Non-pigmented ciliary epithelial cell (primary cell): Measurements from ENCODE around the gene MERTK.
"Not testable (repeated sequence)": the region's sequence is repeated elsewhere in the genome, so short reads cannot be mapped to it uniquely, and the experiment has no call there.

Experiments used
- DNase-seq: peaks from one replicate; pipeline ENCODE4 v3.0.0-alpha.2; 2010; ENCODE audit warnings: low read depth

MERTK gene

DNA sequence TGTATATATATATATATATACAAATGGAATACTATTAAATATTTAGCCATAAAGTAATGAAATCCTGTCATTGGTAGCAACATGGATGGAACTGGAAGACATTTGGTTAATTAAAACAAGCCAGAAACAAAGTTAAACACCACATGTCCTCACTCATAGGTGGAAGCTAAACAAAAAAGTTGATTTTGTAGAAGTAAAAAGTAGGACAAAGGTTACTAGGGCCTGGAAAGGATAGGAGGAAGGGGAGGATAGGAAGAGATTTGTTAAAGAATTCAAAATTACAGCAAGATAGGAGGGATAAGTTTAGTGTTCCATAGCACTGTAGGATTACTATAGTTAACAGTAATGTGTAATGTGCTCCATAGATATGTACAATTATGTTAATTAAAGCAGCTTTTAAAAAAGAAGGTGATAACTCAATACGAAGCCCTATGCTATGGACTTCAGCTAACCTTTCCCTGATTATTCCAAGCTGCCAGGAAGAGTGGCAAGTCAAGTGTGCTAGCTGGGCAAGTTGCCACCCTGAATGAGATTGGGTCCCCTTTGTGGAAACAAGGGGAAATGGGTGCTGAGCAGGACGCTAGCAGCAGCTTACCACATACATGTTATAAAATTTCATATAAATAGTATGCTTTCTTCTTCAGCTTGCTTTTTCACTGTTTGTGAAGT, 12.3 kb downstream of the MERTK start:
- DNase-seq: no peak

DNA sequence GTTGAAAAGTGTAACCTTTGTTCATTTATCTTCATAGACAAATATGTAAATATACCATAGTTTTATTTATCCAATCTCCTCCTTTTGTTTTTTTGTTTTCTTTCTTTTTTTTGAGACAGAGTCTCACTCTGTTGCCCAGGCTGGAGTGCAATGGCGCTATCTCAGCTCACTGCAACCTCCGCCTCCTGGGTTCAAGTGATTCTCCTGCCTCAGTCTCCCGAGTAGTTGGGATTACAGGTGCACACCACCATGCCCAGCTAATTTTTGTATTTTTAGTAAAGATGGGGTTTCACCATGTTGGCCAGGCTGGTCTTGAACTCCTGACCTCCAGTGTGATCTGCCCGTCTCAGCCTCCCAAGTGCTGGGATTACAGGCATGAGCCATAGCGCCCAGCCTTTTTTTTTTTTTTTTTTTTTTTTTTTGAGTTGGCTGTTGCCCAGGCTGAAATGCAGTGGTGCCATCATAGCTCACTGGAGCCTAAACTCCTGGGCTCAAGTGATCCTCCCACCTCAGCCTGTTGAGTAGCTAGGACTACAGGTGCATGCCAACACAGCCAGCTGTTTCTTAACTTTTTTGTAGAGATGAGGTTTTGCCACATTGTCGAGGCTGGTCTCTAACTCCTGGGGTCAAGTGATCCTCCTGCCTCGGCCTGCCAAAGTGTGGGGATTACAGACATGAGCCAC, 13.0 kb downstream of the MERTK start:
- DNase-seq: not testable (repeated sequence)

GRCh38 chr2:111912547-111912946, 14.1 kb downstream of the MERTK start:
- no peak for DNase-seq

DNA sequence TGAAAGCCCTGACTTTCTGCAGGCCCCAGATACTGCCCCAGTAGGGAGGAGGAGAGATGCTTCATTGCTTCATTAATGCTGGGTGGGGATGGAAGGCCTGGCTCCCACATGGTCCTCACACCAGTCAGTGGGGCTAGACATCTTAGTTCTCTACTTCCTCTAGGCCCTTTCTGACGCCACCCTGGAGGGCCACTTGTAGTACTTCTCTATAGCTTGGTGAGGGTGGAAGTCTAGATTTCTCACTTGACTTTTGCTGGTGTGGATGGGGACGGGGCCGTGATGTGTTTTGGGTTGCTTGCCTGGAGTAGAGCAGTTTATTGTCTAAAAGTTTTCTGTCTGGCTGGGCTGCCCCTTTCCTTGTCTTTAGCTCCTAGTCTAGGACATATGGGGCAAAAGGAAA, 18.7 kb downstream of the MERTK start:
- no peak for DNase-seq

- peak; percentile 57 for DNase-seq
Measured at GRCh38 chr2:111918383-111918806, 20.0 kb downstream of the MERTK start.

GRCh38 chr2:111919365-111919764, 21.0 kb downstream of the MERTK start:
- DNase-seq: no peak

- no peak for DNase-seq
Measured at GRCh38 chr2:111919794-111920608, 21.6 kb downstream of the MERTK start.

DNA sequence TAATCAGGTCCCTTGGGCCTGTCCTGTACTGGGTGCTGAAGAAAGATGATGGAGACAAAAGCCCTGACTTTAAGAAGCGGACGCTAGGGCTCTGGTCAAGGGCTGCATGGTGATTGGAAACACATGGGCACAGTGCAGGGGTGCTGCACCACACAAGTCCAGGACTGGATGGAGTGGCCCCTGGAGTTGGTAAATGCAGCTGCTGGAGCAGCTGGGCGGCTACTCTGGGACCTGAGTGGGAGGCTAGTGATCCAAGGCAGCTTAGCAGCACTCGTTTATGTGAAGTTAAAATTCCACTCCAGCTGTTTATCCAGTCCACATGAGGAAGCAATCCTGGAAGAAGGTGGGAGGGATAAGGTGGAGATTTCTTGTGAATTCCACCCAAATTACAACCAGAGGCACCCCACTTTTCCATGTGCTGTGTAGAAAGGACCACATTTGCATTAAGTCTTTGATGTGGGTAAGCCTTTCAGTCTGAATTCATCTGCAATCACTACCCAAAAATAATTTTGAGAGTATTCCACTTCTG, 24.9 kb downstream of the MERTK start:
- no peak for DNase-seq

DNA sequence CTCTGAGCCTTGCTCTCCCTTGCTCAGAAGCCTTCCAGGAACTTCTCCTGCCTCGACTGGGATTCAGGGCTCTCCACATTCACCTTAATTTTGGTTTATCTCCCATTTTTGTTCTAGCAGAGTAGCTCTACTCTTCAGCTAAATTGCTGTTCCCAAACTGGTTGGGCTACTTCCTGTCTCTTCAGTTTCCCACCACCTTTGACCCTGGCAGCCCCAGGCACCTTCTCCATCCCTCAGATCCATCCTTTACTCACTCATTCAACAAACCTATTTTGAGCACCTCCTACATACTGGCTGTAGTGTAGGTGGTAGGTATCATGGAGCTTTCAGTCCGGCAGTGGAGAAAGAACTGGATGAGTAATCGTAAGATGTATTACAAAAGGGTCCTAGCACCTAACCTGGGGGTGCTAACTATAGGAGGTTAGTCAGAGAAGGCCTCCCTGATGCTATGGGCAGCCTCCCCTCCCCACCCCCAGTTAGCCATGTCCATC, 26.3 kb downstream of the MERTK start:
- no peak for DNase-seq

GRCh38 chr2:111927723-111928122, 29.3 kb downstream of the MERTK start:
- DNase-seq: no peak

GRCh38 chr2:111930409-111930808, 32.0 kb downstream of the MERTK start:
- no peak for DNase-seq

DNA sequence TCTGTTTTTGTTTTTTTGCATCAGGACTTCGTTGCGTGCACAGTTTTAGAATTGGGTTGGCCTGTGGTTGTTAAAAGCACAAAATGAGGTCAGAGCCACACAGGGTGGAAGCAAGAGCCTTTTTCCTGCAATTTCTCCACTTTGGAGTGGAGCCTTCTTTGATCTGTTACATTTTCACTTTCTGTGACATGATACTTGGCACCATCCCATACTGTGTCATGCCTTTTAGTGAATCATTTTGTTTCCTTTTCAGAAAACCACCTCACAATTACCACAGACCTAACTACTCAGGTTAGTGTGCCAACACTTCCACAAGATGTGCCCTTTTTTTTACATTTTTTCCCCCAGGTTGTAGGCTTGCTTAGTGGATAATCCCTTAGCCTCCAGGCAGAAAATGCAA, 32.5 kb downstream of the MERTK start:
- DNase-seq: peak; percentile 10

- DNase-seq: no peak
Measured at GRCh38 chr2:111932841-111933291, 34.5 kb downstream of the MERTK start.

GRCh38 chr2:111933900-111934299, 35.5 kb downstream of the MERTK start:
- DNase-seq: not testable (repeated sequence)

DNA sequence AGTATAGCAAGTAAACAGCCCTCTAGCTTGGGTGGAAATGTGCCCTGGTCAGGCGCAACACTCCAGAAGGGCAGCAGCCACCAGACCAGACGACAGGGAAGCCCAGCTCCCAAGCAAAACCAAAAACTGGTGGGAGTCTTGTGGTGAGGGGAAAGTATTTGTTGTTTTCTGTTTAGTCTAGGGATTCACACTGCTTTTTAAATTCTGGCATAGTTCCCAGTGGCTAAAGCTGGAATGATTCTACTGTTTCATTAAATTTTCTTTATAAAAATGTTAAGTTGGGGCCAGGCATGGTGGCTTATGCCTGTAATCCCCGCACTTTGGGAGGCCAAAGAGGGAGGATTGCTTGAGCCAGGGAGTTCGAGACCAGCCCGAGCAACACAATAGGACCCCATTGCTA, 38.5 kb downstream of the MERTK start:
- DNase-seq: no peak

DNA sequence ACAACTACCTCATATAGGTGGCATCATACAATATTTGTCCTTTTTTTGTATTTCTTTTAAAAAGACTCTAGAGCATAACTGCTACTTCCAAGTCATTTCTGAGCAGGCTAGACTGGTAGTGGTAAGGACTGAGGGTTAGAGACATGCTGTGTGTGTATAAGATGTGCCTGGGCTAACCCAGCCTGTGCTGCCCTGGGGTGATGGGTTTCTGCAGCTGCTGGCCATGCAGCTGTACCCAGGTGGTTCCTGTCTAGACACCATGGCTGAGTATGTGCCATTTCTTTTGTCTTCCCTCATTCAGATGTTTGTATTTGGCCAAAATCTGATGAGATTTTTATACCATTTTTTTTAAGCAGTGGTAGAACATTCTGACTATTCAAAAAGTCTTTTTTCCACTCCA, 40.0 kb downstream of the MERTK start:
- no peak for DNase-seq

GRCh38 chr2:111940333-111941196, 42.2 kb downstream of the MERTK start:
- no peak for DNase-seq

- DNase-seq: no peak
Measured at GRCh38 chr2:111941531-111941930, 43.1 kb downstream of the MERTK start.

DNA sequence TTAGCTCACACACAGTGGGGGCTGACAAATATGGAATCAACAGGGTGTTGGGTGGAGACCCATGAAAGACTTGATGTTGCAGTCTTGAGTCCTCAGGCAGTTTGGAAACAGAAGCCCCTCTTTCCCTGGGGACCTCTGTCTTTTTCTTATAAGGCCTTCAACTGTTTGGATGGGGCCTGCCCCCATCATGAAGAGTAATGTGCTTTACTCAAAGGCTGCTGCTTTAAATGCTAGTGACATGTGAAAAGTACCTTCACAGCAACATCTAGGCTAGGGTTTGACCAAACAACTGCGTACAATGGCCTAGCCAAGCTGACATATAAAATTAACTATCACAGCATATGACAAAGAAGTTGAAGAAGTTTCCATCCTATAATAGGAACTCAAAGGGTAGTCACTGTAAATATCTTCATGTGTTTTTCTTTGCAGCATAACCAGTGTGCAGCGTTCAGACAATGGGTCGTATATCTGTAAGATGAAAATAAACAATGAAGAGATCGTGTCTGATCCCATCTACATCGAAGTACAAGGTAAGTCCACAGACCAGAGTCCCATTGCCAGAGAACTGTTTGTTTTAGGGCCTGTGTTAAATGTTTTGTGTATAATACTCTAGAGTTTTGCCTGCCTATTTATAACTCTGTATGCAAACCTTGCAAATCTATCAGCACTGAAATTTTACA, 46.3 kb downstream of the MERTK start:
- no peak for DNase-seq

- no peak for DNase-seq
Measured at GRCh38 chr2:111945444-111946293, 47.3 kb downstream of the MERTK start.
